T-helper 2 cell treated with Interferon-gamma antibody and Interleukin-4, amounts not matched to agents 100 ng/mL and 5 ng/mL, for 36 hours (primary cell): ENCODE measurements around the gene SLC16A8. TPM values are rescaled to one million over a fixed set of nuclear protein-coding genes. Genes with fewer than 3 reads are reported as not detected.
"Not testable (repeated sequence)": the region's sequence is repeated elsewhere in the genome, so short reads cannot be mapped to it uniquely, and the experiment has no call there.

Experiments used
- intact Hi-C: fragments of 100-400 bp; cut with micrococcal nuclease; formaldehyde crosslinking; loops from one replicate; pipeline ENCODE4 v1.15.1; 2023
- total RNA-seq: library from RNA; stranded (reverse); gene quantifications from 2 replicates; pipeline ENCODE4 v1.2.3, GENCODE V29; 2022

Gene SLC16A8
- total RNA-seq, 1 donor from 2014 or later, result not detected

DNA sequence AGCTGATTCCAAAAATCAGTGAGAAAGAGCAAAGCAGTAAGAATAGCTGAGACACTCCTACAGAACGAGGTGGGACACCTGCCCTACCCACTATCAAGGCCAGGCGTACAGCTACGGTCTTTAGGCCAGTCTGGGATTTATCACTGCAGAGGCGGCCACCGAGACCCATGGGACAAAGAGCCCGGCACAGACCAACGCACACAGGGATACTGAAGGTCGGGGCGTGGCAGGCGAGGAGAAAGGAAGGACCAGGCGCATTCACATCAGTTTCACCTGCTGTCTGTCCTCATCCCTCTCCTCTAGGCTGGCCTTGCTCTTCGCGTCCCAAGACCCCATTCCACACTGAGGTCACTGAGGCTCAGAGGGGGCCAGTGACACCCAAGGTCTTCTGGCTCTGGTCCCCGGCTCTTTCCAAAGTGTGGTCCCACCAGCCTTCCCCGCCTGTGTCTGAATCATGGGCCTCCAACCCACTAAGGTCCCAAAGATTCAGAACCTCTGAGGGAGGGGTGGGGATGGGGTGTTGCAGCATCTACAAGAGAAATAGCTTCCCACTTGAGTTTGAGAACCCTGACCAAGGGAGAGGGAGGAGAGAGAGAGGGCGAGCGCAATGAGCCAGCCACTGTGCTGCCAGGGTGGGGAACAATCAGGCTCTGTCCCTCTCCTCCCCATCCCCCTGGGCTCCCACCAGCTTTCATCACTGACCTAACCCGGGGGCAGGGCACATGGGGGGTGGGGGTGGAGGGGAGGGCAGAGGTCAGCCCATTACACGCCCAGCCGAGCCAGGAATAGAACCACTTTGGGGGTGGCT is 34.0 kb downstream of the SLC16A8 start:
- intact Hi-C loops, result loop anchor here (5.0 to 10.0 kb wide), 2 partner anchors 155 to 522 kb away; partner anchors contain the start of genes DMC1 and MAFF

- intact Hi-C loops, result no loop called here
Observed at GRCh38 chr22:38046070-38046748, 37.8 kb downstream of the SLC16A8 start.

DNA sequence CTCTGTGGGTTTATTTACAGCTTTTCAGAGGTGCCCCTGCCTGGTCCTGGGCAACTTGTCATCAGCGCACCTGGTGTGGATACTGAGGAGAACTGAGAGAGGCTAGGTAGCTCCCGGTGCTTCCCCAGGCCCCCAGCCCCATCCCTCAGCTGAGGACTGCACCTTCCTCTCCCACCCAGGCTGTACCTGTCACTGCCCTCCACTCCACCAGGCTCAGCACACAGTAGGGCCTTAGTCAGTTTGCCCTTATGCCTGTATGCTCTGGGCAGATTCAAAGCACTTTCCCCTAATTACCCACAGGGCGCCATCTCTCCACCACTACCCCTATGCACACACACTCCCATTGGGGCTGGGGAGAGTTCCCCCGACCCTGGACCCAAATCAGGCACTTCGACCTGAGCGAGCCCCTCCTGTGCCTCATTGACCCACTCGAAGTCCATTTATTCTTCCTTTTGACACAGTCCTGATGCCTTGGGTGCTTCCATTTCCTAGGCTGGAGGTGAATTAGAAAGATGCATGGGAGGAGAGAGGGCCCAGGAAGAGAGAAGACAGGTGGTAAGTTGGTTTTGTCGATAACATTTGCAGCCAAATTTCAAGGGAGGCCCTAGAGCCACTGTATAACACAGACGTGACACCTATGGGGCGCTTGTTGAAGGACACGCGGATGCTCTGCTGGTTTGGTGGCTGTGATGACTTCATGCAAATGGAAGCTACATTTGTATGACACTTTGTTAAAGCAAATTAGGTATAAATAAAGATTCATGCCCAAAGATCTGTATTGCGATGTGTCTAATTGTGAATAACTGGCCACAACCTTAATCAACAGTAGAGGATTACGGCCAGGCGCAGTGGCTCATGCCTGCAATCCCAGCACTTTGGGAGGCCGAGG is 40.6 kb downstream of the SLC16A8 start:
- intact Hi-C loops, result no loop called here

- intact Hi-C loops, result no loop called here
Observed at GRCh38 chr22:38042488-38042790, 41.5 kb downstream of the SLC16A8 start.

- intact Hi-C loops, result no loop called here
Observed at GRCh38 chr22:38041760-38042487, 42.1 kb downstream of the SLC16A8 start.

GRCh38 chr22:38040953-38041759 is 42.8 kb downstream of the SLC16A8 start:
- intact Hi-C loops, result no loop called here

GRCh38 chr22:38038890-38039812 is 44.8 kb downstream of the SLC16A8 start:
- intact Hi-C loops, result no loop called here

DNA sequence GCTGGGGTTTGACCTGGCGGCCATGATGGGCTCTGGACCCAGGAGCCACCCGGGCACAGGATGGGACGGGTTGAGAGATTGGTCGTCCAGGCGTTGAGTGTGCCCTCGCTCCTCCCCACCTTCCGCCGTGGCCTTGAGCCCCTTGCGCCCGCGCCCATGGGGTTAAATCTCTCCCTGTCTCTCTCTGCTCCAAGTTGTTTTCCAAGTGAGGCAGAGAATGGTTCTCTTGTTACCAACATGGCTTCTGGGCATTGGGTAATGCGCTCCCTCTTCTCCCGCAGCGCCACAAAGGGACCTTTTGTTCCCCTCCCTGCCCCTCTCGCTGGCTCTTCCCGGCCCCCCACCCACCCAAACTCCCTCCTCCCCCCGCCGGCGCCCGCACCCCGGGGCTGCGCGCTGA is 45.6 kb downstream of the SLC16A8 start:
- intact Hi-C loops, result no loop called here

GRCh38 chr22:38037367-38038150 is 46.4 kb downstream of the SLC16A8 start:
- intact Hi-C loops, result not testable (repeated sequence)

- intact Hi-C loops, result no loop called here
Observed at GRCh38 chr22:38036392-38037062, 47.5 kb downstream of the SLC16A8 start.

- intact Hi-C loops, result no loop called here
Observed at GRCh38 chr22:38035530-38035885, 48.5 kb downstream of the SLC16A8 start.

GRCh38 chr22:38034884-38035529 is 49.0 kb downstream of the SLC16A8 start:
- intact Hi-C loops, result no loop called here

- intact Hi-C loops, result no loop called here
Observed at GRCh38 chr22:38034278-38034882, 49.6 kb downstream of the SLC16A8 start.

DNA sequence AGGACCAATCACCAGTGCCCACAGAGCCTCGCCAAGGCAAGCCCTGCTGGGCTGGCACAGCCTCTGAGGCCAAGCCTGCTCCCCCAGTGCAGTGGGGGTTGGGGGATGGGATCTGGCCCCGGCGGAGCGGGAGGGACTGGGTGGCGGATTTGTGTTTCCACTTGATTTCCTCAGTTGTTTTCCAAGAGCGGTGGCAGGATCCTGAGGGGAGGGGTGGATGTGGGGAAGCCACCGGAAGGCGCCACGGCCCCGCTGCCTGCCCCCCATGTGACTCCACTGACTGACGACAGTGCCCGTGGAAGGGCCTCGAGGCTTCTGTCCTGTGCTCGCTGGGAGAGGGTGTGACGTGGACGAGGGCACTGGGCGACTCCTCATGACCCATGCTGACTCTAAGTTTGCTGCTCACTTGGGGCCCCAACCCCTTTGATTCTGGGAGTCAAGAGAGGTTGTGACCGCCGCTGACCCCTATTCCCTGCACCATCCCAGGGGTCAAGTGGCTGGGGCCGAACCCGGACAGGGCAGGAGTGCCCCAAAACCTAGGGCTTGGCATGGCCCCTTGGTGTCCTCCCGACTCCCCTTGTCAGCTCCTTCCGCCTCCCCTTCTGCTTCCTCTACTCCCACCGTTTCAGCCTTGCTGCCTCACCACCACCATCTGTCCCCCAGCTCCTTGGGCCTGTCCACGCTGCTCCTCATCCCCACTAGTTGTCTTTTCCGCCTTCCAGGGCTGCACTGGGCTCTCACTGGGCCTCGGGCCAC is 50.3 kb downstream of the SLC16A8 start:
- intact Hi-C loops, result no loop called here

GRCh38 chr22:38032681-38033521 is 51.1 kb downstream of the SLC16A8 start:
- intact Hi-C loops, result no loop called here
